GM12891 (cell line): ENCODE data around the gene HOXC5.

Experiments
- POLR2A ChIP-seq: IDR thresholded peaks from 2 replicates; pipeline ENCODE4 v1.6.1; 2011; ENCODE audit warnings: low read depth, low read length, control low read depth
- POLR2AphosphoS5 ChIP-seq: IDR thresholded peaks from 2 replicates; pipeline ENCODE4 v1.6.1; 2011; ENCODE audit warnings: low read depth, low read length, control low read depth
- POU2F2 ChIP-seq: IDR thresholded peaks from 2 replicates; pipeline ENCODE4 v1.6.1; 2011; ENCODE audit warnings: low read depth, mild to moderate bottlenecking, control low read depth, low read length, moderate library complexity
- TAF1 ChIP-seq: IDR thresholded peaks from 2 replicates; pipeline ENCODE4 v1.6.1; 2011; ENCODE audit warnings: low read depth, low read length, control low read depth

DNA sequence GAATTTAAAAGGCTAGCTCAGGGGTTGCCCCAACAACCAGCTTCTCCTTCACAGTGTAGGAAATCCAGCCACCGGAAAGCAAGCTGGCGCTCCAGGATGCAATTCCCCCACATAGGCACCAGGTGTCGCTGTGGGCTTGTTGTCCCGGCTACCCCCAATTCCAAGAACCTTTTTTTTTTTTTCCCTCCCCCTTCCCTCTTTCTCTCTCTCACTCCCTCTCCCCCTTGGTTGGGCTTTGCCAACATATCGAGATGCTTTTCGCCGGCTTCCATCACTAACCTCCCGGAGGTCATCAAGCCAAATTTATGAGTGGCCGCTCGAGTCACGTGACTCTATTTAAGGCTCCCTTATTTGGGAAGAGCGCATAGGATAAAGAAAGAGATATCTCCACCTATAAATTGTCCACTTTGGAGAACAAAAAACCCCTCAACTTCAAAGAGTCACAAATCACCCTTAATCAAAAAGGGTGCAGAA, at the start of gene HOXC5:
- TF ChIP-seq POLR2AphosphoS5 (no peak), POLR2A (no peak), TAF1 (no peak), POU2F2 (no peak)
